H9 (cell line): ENCODE results near the gene OPN4. TPM values are rescaled to one million over a fixed set of nuclear protein-coding genes. Genes with fewer than 3 reads are reported as not detected.

Source experiments
- DNase-seq: peaks from one replicate; pipeline ENCODE4 v3.0.0-alpha.2; 2017
- H2AFZ ChIP-seq: one replicate; pipeline ENCODE4 v1.6.1; 2013; ENCODE audit warnings: mild to moderate bottlenecking, low read length, control low read depth, moderate library complexity
- H2AK5ac ChIP-seq: 2 replicates; pipeline ENCODE4 v1.6.1; 2013; ENCODE audit warnings: low read length, control low read depth, mixed read lengths; ENCODE audit not compliant: insufficient read length
- H2BK120ac ChIP-seq: one replicate; pipeline ENCODE4 v1.6.1; 2013; ENCODE audit warnings: low read depth, mild to moderate bottlenecking, low read length, control low read depth, inconsistent platforms; ENCODE audit not compliant: poor library complexity, severe bottlenecking
- H2BK12ac ChIP-seq: 2 replicates; pipeline ENCODE4 v1.6.1; 2013; ENCODE audit warnings: low read length, control low read depth, mixed read lengths, low read depth; ENCODE audit not compliant: insufficient read length
- H2BK15ac ChIP-seq: 2 replicates; pipeline ENCODE4 v1.6.1; 2013; ENCODE audit warnings: low read depth, low read length, control low read depth
- H2BK20ac ChIP-seq: one replicate; pipeline ENCODE4 v1.6.1; 2013; ENCODE audit warnings: low read depth, mild to moderate bottlenecking, low read length, control low read depth, inconsistent platforms; ENCODE audit not compliant: poor library complexity, severe bottlenecking
- H2BK5ac ChIP-seq: 2 replicates; pipeline ENCODE4 v1.6.1; 2013; ENCODE audit warnings: low read length, control low read depth, mixed read lengths; ENCODE audit not compliant: insufficient read length
- H3K14ac ChIP-seq: 2 replicates; pipeline ENCODE4 v1.6.1; 2013; ENCODE audit warnings: low read length, control low read depth; ENCODE audit not compliant: insufficient read depth
- H3K18ac ChIP-seq: 2 replicates; pipeline ENCODE4 v1.6.1; 2013; ENCODE audit warnings: low read depth, mild to moderate bottlenecking, mixed read lengths, low read length, control low read depth; ENCODE audit not compliant: insufficient read length
- H3K23ac ChIP-seq: 2 replicates; pipeline ENCODE4 v1.6.1; 2013; ENCODE audit warnings: low read length, control low read depth, mixed read lengths, low read depth; ENCODE audit not compliant: insufficient read length
- H3K23me2 ChIP-seq: 2 replicates; pipeline ENCODE4 v1.6.1; 2013; ENCODE audit warnings: low read depth, mild to moderate bottlenecking, mixed read lengths, low read length, control low read depth; ENCODE audit not compliant: insufficient read length, poor library complexity, severe bottlenecking
- H3K27ac ChIP-seq: 2 replicates; pipeline ENCODE4 v1.5.1; 2013; ENCODE audit warnings: low read length, control low read depth, mixed read lengths, low read depth; ENCODE audit not compliant: insufficient read length
- H3K27me3 ChIP-seq: 2 replicates; pipeline ENCODE4 v1.6.1; 2013; ENCODE audit warnings: low read length, control low read depth, inconsistent platforms; ENCODE audit not compliant: insufficient read depth
- H3K4ac ChIP-seq: 2 replicates; pipeline ENCODE4 v1.6.1; 2013; ENCODE audit warnings: low read depth, mild to moderate bottlenecking, control low read depth, inconsistent platforms, low read length, moderate library complexity
- H3K4me1 ChIP-seq: 2 replicates; pipeline ENCODE4 v1.6.1; 2013; ENCODE audit warnings: low read length, control low read depth, inconsistent platforms; ENCODE audit not compliant: insufficient read depth
- H3K4me2 ChIP-seq: 2 replicates; pipeline ENCODE4 v1.6.1; 2013; ENCODE audit warnings: low read length, control low read depth, mixed read lengths; ENCODE audit not compliant: insufficient read length, insufficient read depth
- H3K56ac ChIP-seq: 2 replicates; pipeline ENCODE4 v1.6.1; 2013; ENCODE audit warnings: low read depth, mild to moderate bottlenecking, mixed read lengths, low read length, control low read depth; ENCODE audit not compliant: insufficient read length
- H3K79me1 ChIP-seq: 2 replicates; pipeline ENCODE4 v1.6.1; 2013; ENCODE audit warnings: low read depth, mild to moderate bottlenecking, moderate library complexity, low read length, control low read depth, inconsistent platforms; ENCODE audit not compliant: insufficient read depth, poor library complexity, severe bottlenecking
- H3K79me2 ChIP-seq: 2 replicates; pipeline ENCODE4 v1.6.1; 2013; ENCODE audit warnings: low read length, control low read depth, inconsistent platforms; ENCODE audit not compliant: insufficient read depth
- H3K9ac ChIP-seq: 2 replicates; pipeline ENCODE4 v1.6.1; 2013; ENCODE audit warnings: low read length, control low read depth, mixed read lengths; ENCODE audit not compliant: insufficient read length; ENCODE audit errors: extremely low read depth
- H3K9me3 ChIP-seq: one replicate; pipeline ENCODE4 v1.6.1; 2013; ENCODE audit warnings: low read depth, low read length, inconsistent platforms; ENCODE audit not compliant: control insufficient read depth
- H3T11ph ChIP-seq: one replicate; pipeline ENCODE4 v1.6.1; 2013; ENCODE audit warnings: mild to moderate bottlenecking, low read length, control low read depth, inconsistent platforms
- H4K20me1 ChIP-seq: one replicate; pipeline ENCODE4 v1.6.1; 2013; ENCODE audit not compliant: control insufficient read depth, insufficient read length, insufficient read depth
- H4K5ac ChIP-seq: 2 replicates; pipeline ENCODE4 v1.6.1; 2013; ENCODE audit warnings: low read depth, mild to moderate bottlenecking, mixed read lengths, low read length, control low read depth; ENCODE audit not compliant: insufficient read length
- H4K8ac ChIP-seq: replicated peaks from 2 replicates; pipeline ENCODE4 v1.6.1; 2013; ENCODE audit warnings: low read length, control low read depth, mixed read lengths, low read depth; ENCODE audit not compliant: insufficient read length
- H4K91ac ChIP-seq: 2 replicates; pipeline ENCODE4 v1.6.1; 2013; ENCODE audit warnings: low read depth, mild to moderate bottlenecking, moderate library complexity, mixed read lengths, low read length, control low read depth; ENCODE audit not compliant: insufficient read length
- H3K27ac Mint-ChIP-seq, 3 experiments: 2 replicates in 2 of 3; 3 replicates in 1 of 3; pipeline ENCODE4 v1.8.0; 2020 to 2021; ENCODE audit warnings: mixed read lengths in 3 of 3, mild to moderate bottlenecking in 1 of 3, moderate library complexity in 1 of 3
- H3K27me3 Mint-ChIP-seq: 2 replicates; pipeline ENCODE4 v1.8.0; 2021; ENCODE audit warnings: low read depth, mild to moderate bottlenecking, moderate library complexity, mixed read lengths
- H3K36me3 Mint-ChIP-seq, 3 experiments: 2 replicates in 2 of 3; 3 replicates in 1 of 3; pipeline ENCODE4 v1.8.0; 2020 to 2021; ENCODE audit warnings: low read depth in 3 of 3, mixed read lengths in 3 of 3; ENCODE audit not compliant: insufficient read depth in 1 of 3
- H3K4me1 Mint-ChIP-seq, 2 experiments: 2 replicates each; pipeline ENCODE4 v1.8.0; 2020; ENCODE audit warnings: mixed read lengths in 2 of 2
- H3K4me3 Mint-ChIP-seq, 2 experiments: 2 replicates in 1 of 2; 3 replicates in 1 of 2; pipeline ENCODE4 v1.8.0; 2020 to 2021; ENCODE audit warnings: mild to moderate bottlenecking in 2 of 2, mixed read lengths in 2 of 2, moderate library complexity in 1 of 2
- H3K9me3 Mint-ChIP-seq, 2 experiments: 2 replicates in 1 of 2; 3 replicates in 1 of 2; pipeline ENCODE4 v1.8.0; 2020; ENCODE audit warnings: mild to moderate bottlenecking in 2 of 2, mixed read lengths in 2 of 2, moderate library complexity in 1 of 2
- WGBS: extraction: QIAGEN DNeasy Blood & Tissue Kit; methylation state at CpG from one replicate; pipeline ENCODE4 v1.1.7; 2013; ENCODE audit warnings: missing lambda C conversion rate, low lambda C conversion rate, mixed read lengths; ENCODE audit not compliant: insufficient read length; ENCODE audit errors: extremely low coverage; 5-methylcytosine and 5-hydroxymethylcytosine counted together
- total RNA-seq: library from RNA; stranded (reverse); gene quantifications from 2 replicates; pipeline ENCODE4 v1.2.1, GENCODE V29; 2021
- TF ChIP-seq, protein P1 (sequence below): fragments of 200-600 bp; sonication (generic); conservative IDR thresholded peaks from 3 replicates; pipeline ENCODE4 v1.8.0; 2021; ENCODE audit warnings: antibody characterized with exemption, mild to moderate bottlenecking

The OPN4 gene
- total RNA-seq, 1 experiment from 2014 or later, result not detected

DNA sequence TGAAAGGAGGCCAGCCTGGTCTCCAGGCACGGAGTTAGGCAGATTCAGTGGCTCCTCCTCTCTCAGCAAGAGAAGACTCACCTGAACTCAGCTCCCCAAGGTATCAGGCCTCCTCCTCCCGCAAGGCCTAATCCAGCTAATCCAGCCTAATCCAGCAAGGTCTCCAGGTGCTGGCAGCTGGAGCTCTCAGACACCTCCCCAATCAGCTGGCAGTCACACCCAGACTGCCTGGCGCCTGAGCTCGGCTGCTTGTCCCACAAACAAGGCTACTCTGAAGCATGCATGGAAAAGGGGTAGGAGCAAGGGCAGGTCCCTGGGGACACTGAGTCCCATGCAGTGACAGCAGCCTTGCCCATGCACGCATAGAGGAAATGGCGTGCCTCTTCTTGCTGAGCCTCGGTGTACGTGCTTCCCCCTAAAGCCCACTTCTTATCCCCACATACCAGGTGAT lies 3.3 kb upstream of the OPN4 start:
- Mint-ChIP-seq H3K4me3 (no peak overlapping the region), H3K27ac (no peak overlapping the region), H3K4me1 (peaks cover 13 to 15% of the 10 kb centered on the region in 2 experiments), H3K9me3 (no peaks in the 10 kb centered on the region), H3K36me3 (no peaks in the 10 kb centered on the region), H3K27me3 (no peaks in the 10 kb centered on the region)
- Histone ChIP-seq H3K27ac (no peak overlapping the region), H3K18ac (no peak overlapping the region), H3T11ph (no peak overlapping the region), H3K79me2 (no peaks in the 10 kb centered on the region), H3K4me1 (no peaks in the 10 kb centered on the region), H2BK15ac (no peak overlapping the region), H3K9ac (no peak overlapping the region), H3K9me3 (no peaks in the 10 kb centered on the region), H3K79me1 (no peaks in the 10 kb centered on the region), H2AFZ (no peak overlapping the region), H3K4ac (no peak overlapping the region), H2BK12ac (no peak overlapping the region), H4K8ac (no peak overlapping the region), H4K5ac (no peak overlapping the region), H2BK5ac (no peak overlapping the region), H4K20me1 (no peaks in the 10 kb centered on the region), H3K23ac (no peak overlapping the region), H3K4me2 (no peak overlapping the region), H3K56ac (no peak overlapping the region), H2AK5ac (no peak overlapping the region), H3K23me2 (no peaks in the 10 kb centered on the region), H2BK20ac (no peak overlapping the region), H3K27me3 (no peaks in the 10 kb centered on the region), H2BK120ac (no peak overlapping the region), H4K91ac (no peak overlapping the region), H3K14ac (no peak overlapping the region)
- DNase-seq, result peak; percentile 22
- TF ChIP-seq, protein P1, sequence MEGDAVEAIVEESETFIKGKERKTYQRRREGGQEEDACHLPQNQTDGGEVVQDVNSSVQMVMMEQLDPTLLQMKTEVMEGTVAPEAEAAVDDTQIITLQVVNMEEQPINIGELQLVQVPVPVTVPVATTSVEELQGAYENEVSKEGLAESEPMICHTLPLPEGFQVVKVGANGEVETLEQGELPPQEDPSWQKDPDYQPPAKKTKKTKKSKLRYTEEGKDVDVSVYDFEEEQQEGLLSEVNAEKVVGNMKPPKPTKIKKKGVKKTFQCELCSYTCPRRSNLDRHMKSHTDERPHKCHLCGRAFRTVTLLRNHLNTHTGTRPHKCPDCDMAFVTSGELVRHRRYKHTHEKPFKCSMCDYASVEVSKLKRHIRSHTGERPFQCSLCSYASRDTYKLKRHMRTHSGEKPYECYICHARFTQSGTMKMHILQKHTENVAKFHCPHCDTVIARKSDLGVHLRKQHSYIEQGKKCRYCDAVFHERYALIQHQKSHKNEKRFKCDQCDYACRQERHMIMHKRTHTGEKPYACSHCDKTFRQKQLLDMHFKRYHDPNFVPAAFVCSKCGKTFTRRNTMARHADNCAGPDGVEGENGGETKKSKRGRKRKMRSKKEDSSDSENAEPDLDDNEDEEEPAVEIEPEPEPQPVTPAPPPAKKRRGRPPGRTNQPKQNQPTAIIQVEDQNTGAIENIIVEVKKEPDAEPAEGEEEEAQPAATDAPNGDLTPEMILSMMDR, result no peak
- no CpG with 5 or more reads among the region's 8 CpGs for WGBS
